Endothelial cell of umbilical vein (primary cell): ENCODE data around the gene NADK. TPM values are rescaled to one million over a fixed set of nuclear protein-coding genes. Genes with fewer than 3 reads are reported as not detected.

Experiments used
- BruUV-seq: library from RNA; stranded (reverse); fragments of 400-500 nt; replicated peaks from 2 replicates; lab custom pipeline; 2021; lab: Mats Ljungman, UMichigan
- CTCF ChIA-PET: fragments of 300-600, 350-600 bp; sonication (Branson Sonifier 250); formaldehyde crosslinking; loops from one replicate; lab custom pipeline; 2021; ENCODE audit warnings: antibody characterized with exemption, inconsistent platforms; lab: Charles Lee
- POLR2A ChIA-PET: fragments of 300-600, 350-600 bp; sonication (Branson Sonifier 250); formaldehyde crosslinking; loops from one replicate; lab custom pipeline; 2021; ENCODE audit warnings: antibody characterized with exemption, inconsistent platforms; lab: Charles Lee
- DNase-seq: peaks from one replicate; pipeline ENCODE4 v3.0.0-alpha.2; 2011; ENCODE audit warnings: low read depth, low spot score
- FAIRE-seq: peaks from 2 replicates; lab custom pipeline; 2011; peaks lifted over from hg19 to GRCh38; lab: Jason Lieb, UNC
- H2AFZ ChIP-seq: 2 replicates; pipeline ENCODE4 v1.6.0; 2012; ENCODE audit warnings: low read depth, low read length, control low read depth, inconsistent platforms
- H3K27ac ChIP-seq: 2 replicates; pipeline ENCODE4 v1.5.1; 2011; ENCODE audit warnings: low read depth, mild to moderate bottlenecking, control low read depth, low read length, moderate library complexity; ENCODE audit not compliant: insufficient read depth
- H3K27me3 ChIP-seq, 2 experiments: 2 replicates each; pipeline versions ENCODE4 v1.6.0 to v1.6.1; 2011; ENCODE audit warnings: low read length in 2 of 2, mixed read lengths in 1 of 2; ENCODE audit not compliant: control insufficient read depth in 2 of 2, insufficient read depth in 2 of 2
- H3K36me3 ChIP-seq, 2 experiments: 2 replicates in 1 of 2; 3 replicates in 1 of 2; pipeline ENCODE4 v1.5.1; 2011; ENCODE audit warnings: low read length in 2 of 2, mild to moderate bottlenecking in 1 of 2, moderate library complexity in 1 of 2; ENCODE audit not compliant: control insufficient read depth in 2 of 2, insufficient read depth in 2 of 2; ENCODE audit errors: extremely low read depth in 1 of 2
- H3K4me1 ChIP-seq: 3 replicates; pipeline ENCODE4 v1.5.1; 2011; ENCODE audit warnings: mild to moderate bottlenecking, low read length; ENCODE audit not compliant: control insufficient read depth, insufficient read depth; ENCODE audit errors: extremely low read depth
- H3K4me2 ChIP-seq: 2 replicates; pipeline ENCODE4 v1.6.1; 2011; ENCODE audit warnings: low read length, control low read depth, mixed read lengths; ENCODE audit not compliant: insufficient read depth
- H3K4me3 ChIP-seq, 3 experiments: fragments of 200-600 bp in 1 of 3; sonication (generic), shearing (Covaris generic) in 1 of 3; replicated peaks in 1 of 3; 2 replicates each; pipeline ENCODE4 v1.5.1; 2011 to 2016; ENCODE audit warnings: control low read depth in 3 of 3, low read length in 3 of 3, mild to moderate bottlenecking in 2 of 3, inconsistent platforms in 1 of 3, low read depth in 1 of 3, moderate library complexity in 1 of 3; ENCODE audit not compliant: insufficient read depth in 1 of 3
- H3K79me2 ChIP-seq: 2 replicates; pipeline ENCODE4 v1.6.0; 2012; ENCODE audit warnings: low read length, inconsistent platforms; ENCODE audit not compliant: control insufficient read depth, insufficient read depth
- H3K9ac ChIP-seq: replicated peaks from 2 replicates; pipeline ENCODE3; 2011; ENCODE audit warnings: low read length, control low read depth; ENCODE audit not compliant: insufficient read depth; ENCODE audit errors: extremely low read depth
- H3K9me1 ChIP-seq: replicated peaks from 3 replicates; pipeline ENCODE4 v1.6.0; 2011; ENCODE audit warnings: mild to moderate bottlenecking, low read length; ENCODE audit not compliant: control insufficient read depth, insufficient read depth; ENCODE audit errors: extremely low read depth
- H3K9me3 ChIP-seq: replicated peaks from 2 replicates; pipeline ENCODE4 v1.5.1; 2012; ENCODE audit warnings: low read length, inconsistent platforms; ENCODE audit not compliant: control insufficient read depth, insufficient read depth
- H4K20me1 ChIP-seq: replicated peaks from 2 replicates; pipeline ENCODE3; 2011; ENCODE audit warnings: mild to moderate bottlenecking, low read length; ENCODE audit not compliant: control insufficient read depth, insufficient read depth; ENCODE audit errors: extremely low read depth
- CTCF ChIP-seq, 2 donors: IDR thresholded peaks; 1 replicate in 1 of 2; 2 replicates in 1 of 2; pipeline ENCODE4 v1.5.1; 2011; ENCODE audit warnings: low read length in 2 of 2, mild to moderate bottlenecking in 2 of 2, moderate library complexity in 2 of 2, control low read depth in 1 of 2, inconsistent platforms in 1 of 2, low read depth in 1 of 2; ENCODE audit not compliant: insufficient read depth in 1 of 2; ENCODE audit errors: extremely low read depth in 1 of 2
- EZH2 ChIP-seq: IDR thresholded peaks from 2 replicates; pipeline ENCODE4 v1.6.1; 2012; ENCODE audit warnings: borderline replicate concordance, low read depth, mild to moderate bottlenecking, moderate library complexity, low read length, inconsistent platforms; ENCODE audit not compliant: severe bottlenecking
- MYC ChIP-seq: IDR thresholded peaks from one replicate; pipeline ENCODE4 v1.6.1; 2011; ENCODE audit warnings: mild to moderate bottlenecking, low read depth, low read length
- POLR2AphosphoS5 ChIP-seq: IDR thresholded peaks from 2 replicates; pipeline ENCODE4 v1.6.1; 2012; ENCODE audit warnings: low read depth, mild to moderate bottlenecking, control low read depth, low read length, moderate library complexity; ENCODE audit not compliant: insufficient read depth
- dilution Hi-C: fragments of 300-500 bp; cut with MboI; formaldehyde crosslinking; loops from one replicate; pipeline ENCODE4 v1.15.0; 2019; ENCODE audit warnings: low sequenced_read_pairs; ENCODE audit not compliant: extremely low pct_ligation_motif_present
- intact Hi-C: fragments of 100-400 bp; cut with micrococcal nuclease; formaldehyde crosslinking; loops from one replicate; pipeline ENCODE4 v1.10.0; 2022
- polyA plus RNA-seq, 4 experiments: library from polyadenylated mRNA; depleted of rRNA in 3 of 4; stranded (reverse) in 3 of 4; unstranded in 1 of 4; fragments of >200 nt; gene quantifications; 2 replicates each; pipeline versions ENCODE4 v1.2.1 to v1.2.3, GENCODE V29; 2011 to 2012; ENCODE audit warnings: missing spikeins in 1 of 4
- total RNA-seq: library from RNA; stranded (reverse); gene quantifications from 2 replicates; pipeline ENCODE4 v1.2.3, GENCODE V29; 2021

NADK gene
- total and polyA plus RNA-seq, 2 donors (not counting 3 experiments of a cell fraction or from before 2014, with no cell fraction given) = 68.5 to 88.8 TPM

GRCh38 chr1:1779320-1779675 is 1.0 kb upstream of the NADK start:
- dilution Hi-C loops = no loop called here
- no peaks in the 10 kb centered on the region for H4K20me1 ChIP-seq
- no TSS peak for BruUV-seq
- H3K27ac ChIP-seq = no peak overlapping the region
- peaks cover 20% of the 10 kb centered on the region for H3K4me1 ChIP-seq
- CTCF ChIA-PET = interaction anchor here (1.8 kb wide), 1 partner anchor 129 kb away, joined by 5 read pairs; no protein-coding TSS in a partner anchor
- no peak overlapping the region for H2AFZ ChIP-seq
- peaks cover 36% of the 10 kb centered on the region for H3K79me2 ChIP-seq
- no peaks in the 10 kb centered on the region for H3K9me3 ChIP-seq
- intact Hi-C loops = no loop called here
- TF ChIP-seq EZH2 (no peak), POLR2AphosphoS5 (peak; percentile 2)
- FAIRE-seq (no peak), DNase-seq (no peak)
- no peaks in the 10 kb centered on the region for H3K36me3 ChIP-seq
- POLR2A ChIA-PET = no interaction called here
- no peak overlapping the region for H3K4me3 ChIP-seq
- H3K4me2 ChIP-seq = no peak overlapping the region
- H3K9ac ChIP-seq = no peak overlapping the region
- no peaks in the 10 kb centered on the region for H3K27me3 ChIP-seq
- H3K9me1 ChIP-seq = no peaks in the 10 kb centered on the region

- DNase-seq = no peak
- no peak overlapping the region for H3K9ac ChIP-seq
- peak overlapping the region in 1 of 3 experiments; percentile 88 for H3K4me3 ChIP-seq
- H4K20me1 ChIP-seq = no peaks in the 10 kb centered on the region
- no peaks in the 10 kb centered on the region for H3K36me3 ChIP-seq
- peak overlapping the region; percentile 17 for H3K4me2 ChIP-seq
- peak; percentile 18 for FAIRE-seq
- no peak overlapping the region for H3K27ac ChIP-seq
- ChIA-PET POLR2A (no interaction called here), CTCF (interaction anchor here (1.8 kb wide), 1 partner anchor 130 kb away, joined by 5 read pairs; no protein-coding TSS in a partner anchor)
- no peaks in the 10 kb centered on the region for H3K9me1 ChIP-seq
- no peaks in the 10 kb centered on the region for H3K27me3 ChIP-seq
- dilution Hi-C loops (no loop called here), intact Hi-C loops (no loop called here)
- TF ChIP-seq CTCF (IDR thresholded peaks at IDR 0.05; ENCODE audit: extremely low read depth in 1 of 2, insufficient read depth in 1 of 2, low read depth in 1 of 2, low read length in 2 of 2) (peak; percentile 4 to 24), POLR2AphosphoS5 (peak; percentile 12), MYC (no peak)
- peaks cover 20% of the 10 kb centered on the region for H3K4me1 ChIP-seq
- BruUV-seq = no TSS peak
- H3K79me2 ChIP-seq = peaks cover 40% of the 10 kb centered on the region
- no peaks in the 10 kb centered on the region for H3K9me3 ChIP-seq
- H2AFZ ChIP-seq = no peak overlapping the region
Observed at GRCh38 chr1:1778663-1779319, 521 bp upstream of the NADK start.
